SK-N-MC (cell line): ENCODE data around the gene C11orf21.

Experiments
- EZH2 ChIP-seq: fragments of 200-600 bp; sonication (generic); IDR thresholded peaks from one replicate; pipeline ENCODE4 v1.6.1; 2017; ENCODE audit warnings: antibody characterized with exemption
- POLR2AphosphoS5 ChIP-seq: IDR thresholded peaks from 2 replicates; pipeline ENCODE4 v1.6.1; 2012; ENCODE audit warnings: mild to moderate bottlenecking, low read depth, low read length, borderline replicate concordance

- no peak for TF ChIP-seq POLR2AphosphoS5
- TF ChIP-seq EZH2, result no peak
Measured at GRCh38 chr11:2289859-2290258, 11.9 kb downstream of the C11orf21 start.
